HG02981 (cell line): ENCODE results near the gene AKAP13.
"Not testable (repeated sequence)": the region's sequence is repeated elsewhere in the genome, so short reads cannot be mapped to it uniquely, and the experiment has no call there.

Experiments used
- ATAC-seq: cut with Tn5 transposase; IDR thresholded peaks from one replicate; pipeline ENCODE4 v1.9.1; 2021; ENCODE audit warnings: mild to moderate bottlenecking, moderate library complexity; ENCODE audit not compliant: unreplicated experiment

AKAP13 gene

GRCh38 chr15:85475317-85475701 is 94.9 kb downstream of the AKAP13 start:
- ATAC-seq: peak; percentile 54

- ATAC-seq: peak; percentile 8
These were observed 95.3 kb downstream of the AKAP13 start for GRCh38 chr15:85475711-85476110.

DNA sequence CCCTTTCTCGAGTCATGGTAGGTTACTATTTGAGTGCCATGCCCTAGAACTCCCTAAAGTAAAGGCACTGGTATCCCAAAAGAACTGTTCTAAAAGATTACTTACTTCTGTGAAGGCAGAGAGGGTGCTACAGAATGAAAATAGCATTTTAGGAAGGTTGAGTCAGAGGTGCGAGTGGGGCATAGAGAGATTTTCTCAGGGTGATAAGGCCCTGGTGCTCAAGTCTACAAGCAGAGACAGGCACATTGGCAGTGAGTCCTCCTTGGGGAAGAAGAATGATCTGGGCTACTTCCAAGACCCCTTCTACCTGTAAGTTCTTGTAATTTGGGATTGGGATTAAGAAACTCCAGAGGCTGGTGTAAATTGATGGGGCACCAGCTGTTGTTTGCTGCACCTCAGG is 96.7 kb downstream of the AKAP13 start:
- no peak for ATAC-seq

DNA sequence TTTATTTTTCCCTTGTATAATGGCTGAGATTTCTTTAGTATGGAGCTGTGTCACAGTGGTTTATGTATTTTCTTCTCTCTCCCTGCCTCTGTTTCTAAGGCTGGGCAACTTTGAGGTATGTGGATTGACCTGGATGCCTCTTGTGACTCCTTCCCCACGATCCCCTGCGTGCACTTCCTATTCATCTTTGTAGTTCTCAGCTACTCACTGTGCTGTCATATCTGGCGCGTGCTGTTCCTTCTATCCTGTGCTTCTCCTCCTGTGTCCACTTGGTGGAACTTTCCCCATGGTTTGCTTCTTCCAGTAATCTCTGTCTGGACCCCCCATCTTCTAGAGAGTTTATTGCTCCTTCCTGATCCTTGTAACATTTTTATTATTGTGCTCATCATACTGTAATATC is 97.3 kb downstream of the AKAP13 start:
- no peak for ATAC-seq

GRCh38 chr15:85479071-85479647 is 98.8 kb downstream of the AKAP13 start:
- no peak for ATAC-seq

GRCh38 chr15:85480923-85481322 is 100.5 kb downstream of the AKAP13 start:
- ATAC-seq: no peak

DNA sequence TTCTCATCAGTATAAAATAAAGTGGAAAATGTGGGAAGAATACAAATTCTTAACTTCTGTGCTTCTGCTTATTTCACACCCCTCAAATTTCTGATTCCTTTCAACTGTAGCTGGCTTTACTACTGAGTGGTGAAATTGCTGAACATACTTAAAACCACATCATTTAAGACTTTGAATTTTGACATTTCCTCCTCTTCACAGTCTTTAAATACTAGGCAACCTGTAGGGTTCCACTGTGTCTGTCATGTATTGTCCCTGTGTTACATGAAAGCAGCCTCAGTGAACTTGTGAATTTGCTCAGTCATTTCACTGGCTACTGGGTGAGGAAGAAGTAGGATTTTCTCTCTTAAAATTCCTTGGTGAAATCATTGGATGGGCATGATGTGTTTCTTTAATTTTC is 101.1 kb downstream of the AKAP13 start:
- ATAC-seq: not testable (repeated sequence)

- ATAC-seq: no peak
These were observed 102.5 kb downstream of the AKAP13 start for GRCh38 chr15:85482894-85483293.

DNA sequence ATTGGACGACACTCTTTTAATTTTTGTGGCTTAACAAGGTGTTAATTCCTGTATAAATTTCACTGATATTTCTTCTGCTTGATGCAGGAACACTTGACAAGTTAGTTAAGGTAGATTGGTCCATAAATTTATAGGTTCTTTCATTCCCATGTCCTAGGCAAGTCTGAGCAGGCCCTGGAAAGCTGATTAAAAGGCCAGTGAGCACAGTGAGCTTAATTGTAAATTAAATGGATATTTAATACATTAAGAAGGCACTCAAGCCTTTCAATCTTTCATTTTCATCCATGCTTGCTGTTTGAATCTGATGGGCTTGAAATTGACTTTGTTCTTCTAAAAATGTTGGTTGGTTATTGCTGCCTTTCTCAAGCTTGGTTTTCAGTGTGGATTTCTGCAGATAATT is 103.6 kb downstream of the AKAP13 start:
- ATAC-seq: not testable (repeated sequence)

DNA sequence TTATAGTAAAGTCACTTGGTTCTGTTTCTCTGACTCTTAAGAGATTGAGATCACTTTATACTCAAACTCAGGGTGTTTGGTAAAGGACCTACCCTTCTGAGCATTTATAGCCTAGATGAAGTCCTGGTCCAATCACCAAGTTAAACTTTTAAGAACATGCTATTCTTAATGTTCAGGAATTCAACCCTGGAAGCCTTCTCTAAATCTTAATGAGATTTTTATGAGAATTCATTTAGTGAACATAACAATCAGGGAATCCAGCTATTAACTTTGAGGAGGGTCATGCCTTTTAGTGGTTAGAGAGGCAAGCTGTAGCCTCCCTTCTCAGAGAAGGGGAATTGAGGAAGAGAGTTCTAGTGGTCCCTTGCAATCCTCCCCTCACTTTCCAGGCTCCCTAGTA is 104.5 kb downstream of the AKAP13 start:
- not testable (repeated sequence) for ATAC-seq

DNA sequence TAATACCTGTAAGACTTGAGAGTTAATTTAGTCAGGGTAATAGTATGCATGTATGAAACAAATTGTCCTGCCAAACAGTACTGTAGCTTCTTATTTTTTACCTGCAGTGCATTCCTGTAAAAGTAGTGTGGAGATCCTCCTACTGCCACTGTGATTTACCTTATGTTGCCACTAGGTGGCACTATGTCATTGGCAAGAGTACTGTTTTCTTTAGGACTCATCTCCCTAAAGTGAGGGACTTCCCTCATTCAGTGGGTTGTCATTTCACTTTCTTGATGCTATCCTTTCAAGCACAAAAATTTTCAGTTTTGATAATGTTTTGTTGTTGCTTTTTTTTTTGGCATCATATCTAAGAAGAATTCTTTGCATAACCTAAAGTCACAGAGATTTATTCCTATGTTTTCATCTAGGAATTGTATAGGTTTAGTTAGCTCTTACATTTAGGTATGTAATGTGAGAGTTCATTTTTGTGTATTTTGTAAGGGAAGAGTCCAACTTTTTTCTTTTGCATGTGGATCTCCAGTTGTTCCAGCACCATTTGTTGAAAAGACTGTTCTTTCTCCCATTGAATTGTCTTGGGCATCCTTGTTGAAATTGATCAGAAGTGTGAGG is 105.7 kb downstream of the AKAP13 start:
- peak; percentile 46 for ATAC-seq

GRCh38 chr15:85487796-85488195 is 107.4 kb downstream of the AKAP13 start:
- ATAC-seq: not testable (repeated sequence)

DNA sequence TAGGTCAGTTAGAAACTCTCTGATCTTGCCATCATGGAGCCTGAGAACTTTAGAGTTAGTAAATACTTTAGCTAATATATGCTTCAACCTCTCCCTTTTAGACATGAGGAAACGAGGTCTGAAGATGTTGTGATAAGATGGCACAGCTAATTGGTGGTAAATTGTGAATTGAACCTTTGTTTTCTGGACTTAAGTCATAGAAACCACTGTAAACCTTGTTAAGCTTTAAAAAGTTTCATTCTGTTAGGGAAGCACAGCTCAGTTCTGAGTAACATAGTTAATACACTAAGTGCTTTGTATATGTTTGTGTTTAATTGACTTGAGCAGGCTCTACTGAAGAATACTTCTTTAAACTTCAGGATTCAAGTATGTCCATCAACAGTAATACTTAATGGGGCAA is 108.6 kb downstream of the AKAP13 start:
- ATAC-seq: no peak

- no peak for ATAC-seq
These were observed 109.5 kb downstream of the AKAP13 start for GRCh38 chr15:85489773-85490493.

DNA sequence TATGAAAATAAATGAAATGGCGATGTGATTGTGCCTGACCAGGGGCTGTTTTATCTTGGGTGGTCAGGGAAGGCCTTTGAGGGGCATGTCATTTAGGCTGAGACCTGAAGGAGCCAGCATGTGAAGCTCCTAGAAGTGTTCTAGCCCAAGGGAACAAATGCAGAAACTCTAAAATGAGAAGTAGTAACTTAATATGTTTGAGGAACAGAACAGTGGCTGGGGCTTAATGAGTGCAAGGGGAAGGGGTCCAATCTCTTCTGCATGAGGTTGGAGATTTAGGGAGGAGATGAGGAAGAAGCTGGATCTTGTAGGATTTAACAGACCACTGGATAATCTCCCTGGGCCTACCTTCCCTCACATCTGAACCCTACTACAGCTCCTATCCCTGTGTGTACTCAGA is 110.5 kb downstream of the AKAP13 start:
- no peak for ATAC-seq

DNA sequence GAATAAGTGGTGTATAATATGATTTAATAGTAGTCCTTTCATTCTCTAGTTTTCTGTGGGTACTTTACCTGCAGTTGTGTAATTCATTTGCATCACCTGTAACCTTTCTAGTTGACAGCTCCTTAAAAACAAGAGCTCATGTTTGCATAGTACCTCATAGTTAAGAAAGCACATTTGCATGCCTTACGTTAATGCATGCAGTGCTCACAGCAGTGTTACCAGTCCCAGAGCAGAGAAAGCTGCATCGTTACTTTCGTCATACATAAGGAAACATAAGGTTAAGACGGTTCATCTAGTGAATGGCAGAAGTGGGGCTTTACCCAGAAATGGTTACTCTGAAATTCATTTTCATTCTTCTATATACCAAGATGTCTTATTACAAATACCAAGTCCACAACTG is 111.3 kb downstream of the AKAP13 start:
- no peak for ATAC-seq

- ATAC-seq: no peak
These were observed 112.0 kb downstream of the AKAP13 start for GRCh38 chr15:85492406-85492805.

GRCh38 chr15:85493260-85493659 is 112.9 kb downstream of the AKAP13 start:
- ATAC-seq: no peak

- ATAC-seq: no peak
These were observed 113.8 kb downstream of the AKAP13 start for GRCh38 chr15:85494048-85494777.

DNA sequence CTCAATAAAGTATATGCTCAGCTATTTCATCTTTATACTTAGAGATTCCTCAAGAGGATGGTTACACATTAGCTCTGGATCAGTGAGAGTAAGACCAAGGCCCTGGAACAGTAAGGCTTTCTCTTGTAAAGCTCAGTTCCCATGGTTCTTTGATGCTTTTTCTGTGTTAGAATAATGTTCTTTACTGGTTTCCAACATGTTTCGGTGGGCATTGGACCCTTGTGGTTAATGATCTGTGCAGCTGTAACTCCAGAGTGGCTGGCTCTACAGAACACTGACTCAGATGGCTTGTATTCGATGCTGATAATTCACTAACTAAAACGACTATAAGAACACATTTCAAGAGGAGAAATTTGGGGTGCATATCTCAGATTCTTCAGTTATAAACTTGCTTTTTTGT is 114.7 kb downstream of the AKAP13 start:
- no peak for ATAC-seq

- no peak for ATAC-seq
These were observed 115.1 kb downstream of the AKAP13 start for GRCh38 chr15:85495544-85495943.

DNA sequence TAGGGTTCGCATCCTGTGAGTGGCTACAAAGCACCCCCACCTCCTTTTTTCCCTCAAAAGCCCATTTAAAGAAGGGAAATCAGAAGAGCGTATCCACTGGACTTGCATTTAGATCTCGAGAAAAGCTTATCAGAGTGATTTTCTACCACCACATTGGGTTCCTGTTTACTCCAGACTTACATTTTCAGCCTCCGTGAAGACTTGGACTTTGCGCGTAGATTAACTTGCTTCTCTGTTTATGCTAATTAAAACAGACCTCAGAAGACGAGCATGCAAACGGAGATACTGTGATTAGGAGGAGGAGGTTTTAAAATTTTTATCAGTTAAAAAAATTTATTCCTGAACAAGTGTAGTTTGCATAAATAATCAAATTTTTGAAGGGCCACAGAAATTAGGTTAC is 115.7 kb downstream of the AKAP13 start:
- no peak for ATAC-seq
